HG02884 (cell line): ENCODE data around the gene USP38.
"Not testable (repeated sequence)": the region's sequence is repeated elsewhere in the genome, so short reads cannot be mapped to it uniquely, and the experiment has no call there.

Experiments
- ATAC-seq: cut with Tn5 transposase; IDR thresholded peaks from one replicate; pipeline ENCODE4 v1.9.1; 2021; ENCODE audit warnings: mild to moderate bottlenecking, moderate library complexity; ENCODE audit not compliant: unreplicated experiment

The USP38 gene

GRCh38 chr4:143212566-143212965 is 27.8 kb downstream of the USP38 start:
- ATAC-seq = no peak

GRCh38 chr4:143215873-143216272 is 31.2 kb downstream of the USP38 start:
- no peak for ATAC-seq

- ATAC-seq = no peak
Measured at GRCh38 chr4:143224255-143224654, 39.5 kb downstream of the USP38 start.

- no peak for ATAC-seq
Measured at GRCh38 chr4:143225167-143225566, 40.5 kb downstream of the USP38 start.

- ATAC-seq = no peak
Measured at GRCh38 chr4:143230683-143231082, 46.0 kb downstream of the USP38 start.

DNA sequence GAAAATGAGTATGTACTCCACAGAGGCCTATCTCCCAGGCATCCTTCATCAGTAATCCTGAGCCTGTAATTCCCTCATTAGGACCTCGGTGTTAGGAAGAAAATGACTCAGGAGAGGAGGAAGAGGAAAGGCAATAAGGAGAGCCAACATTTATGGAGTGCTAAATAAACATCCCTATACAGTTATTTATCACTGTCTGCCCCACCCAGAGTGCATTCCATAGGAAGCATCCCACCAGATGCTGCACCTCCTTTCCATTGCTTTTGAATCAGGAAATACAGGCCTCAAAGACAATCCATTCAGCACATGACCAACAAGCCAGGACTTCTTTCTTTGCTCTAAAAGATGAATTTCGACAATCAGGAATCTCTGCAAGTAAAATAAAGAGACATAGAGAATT is 47.6 kb downstream of the USP38 start:
- ATAC-seq = no peak

GRCh38 chr4:143234153-143234552 is 49.4 kb downstream of the USP38 start:
- ATAC-seq = no peak

- ATAC-seq = not testable (repeated sequence)
Measured at GRCh38 chr4:143237195-143237594, 52.5 kb downstream of the USP38 start.

GRCh38 chr4:143240939-143241679 is 56.4 kb downstream of the USP38 start:
- no peak for ATAC-seq

- no peak for ATAC-seq
Measured at GRCh38 chr4:143241892-143242291, 57.2 kb downstream of the USP38 start.

- ATAC-seq = no peak
Measured at GRCh38 chr4:143243041-143243440, 58.3 kb downstream of the USP38 start.

DNA sequence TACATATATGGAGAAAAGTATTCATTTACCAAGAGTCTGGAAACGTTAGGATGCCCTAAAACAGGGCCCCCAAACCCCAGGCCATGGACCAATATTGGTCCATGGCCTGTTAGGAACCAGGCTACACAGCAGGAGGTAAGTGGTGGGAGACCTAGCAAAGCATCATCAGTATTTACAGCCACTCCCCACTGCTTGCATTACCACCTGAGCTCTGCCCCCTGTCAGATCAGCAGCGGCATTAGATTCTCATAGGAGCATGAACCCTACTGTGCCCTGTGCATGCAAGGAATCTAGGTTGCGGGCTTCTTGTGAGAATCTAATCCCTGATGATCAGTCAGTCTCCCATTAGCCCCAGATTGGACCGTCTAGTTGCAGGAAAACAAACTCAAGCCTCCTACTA is 62.3 kb downstream of the USP38 start:
- ATAC-seq = no peak

- ATAC-seq = no peak
Measured at GRCh38 chr4:143247866-143248265, 63.1 kb downstream of the USP38 start.

- ATAC-seq = no peak
Measured at GRCh38 chr4:143248827-143249226, 64.1 kb downstream of the USP38 start.

GRCh38 chr4:143250617-143251016 is 65.9 kb downstream of the USP38 start:
- ATAC-seq = no peak

DNA sequence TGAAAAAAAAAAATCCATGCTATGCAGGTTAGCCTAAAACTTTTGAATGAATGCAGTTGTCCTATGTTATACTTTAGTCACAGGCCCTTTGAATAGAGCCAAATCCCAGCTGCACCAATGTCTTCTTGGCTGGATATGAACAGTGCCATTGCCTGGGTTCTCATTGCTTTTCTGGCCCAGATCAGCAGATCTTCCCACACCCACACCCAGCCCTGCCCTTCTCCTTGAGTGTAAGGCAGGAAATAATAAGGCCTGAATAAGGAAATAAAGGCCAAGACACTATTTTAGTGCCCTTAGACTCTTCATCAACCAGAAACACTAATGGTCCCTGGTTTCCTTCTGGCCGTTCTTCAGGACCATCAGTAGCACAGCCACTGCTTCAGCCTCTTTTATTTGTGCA is 66.6 kb downstream of the USP38 start:
- ATAC-seq = no peak

DNA sequence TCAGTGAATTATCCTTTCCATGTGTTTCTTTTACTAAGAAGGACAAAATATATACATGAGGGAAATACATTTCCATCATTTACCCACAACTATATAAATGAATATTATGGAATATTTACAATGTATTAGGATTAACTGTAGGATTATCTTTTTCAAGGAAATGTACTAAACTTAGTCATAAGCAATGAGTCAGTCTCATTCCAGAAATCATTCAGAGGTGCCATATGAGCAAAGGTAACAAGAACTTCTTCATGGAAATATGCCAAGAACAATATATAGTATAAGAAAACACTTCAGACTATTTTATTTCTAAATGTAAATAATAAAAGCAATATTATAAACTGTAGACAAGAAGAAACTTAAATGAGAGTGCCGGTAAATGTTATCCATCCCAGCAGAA is 67.1 kb downstream of the USP38 start:
- ATAC-seq = no peak

DNA sequence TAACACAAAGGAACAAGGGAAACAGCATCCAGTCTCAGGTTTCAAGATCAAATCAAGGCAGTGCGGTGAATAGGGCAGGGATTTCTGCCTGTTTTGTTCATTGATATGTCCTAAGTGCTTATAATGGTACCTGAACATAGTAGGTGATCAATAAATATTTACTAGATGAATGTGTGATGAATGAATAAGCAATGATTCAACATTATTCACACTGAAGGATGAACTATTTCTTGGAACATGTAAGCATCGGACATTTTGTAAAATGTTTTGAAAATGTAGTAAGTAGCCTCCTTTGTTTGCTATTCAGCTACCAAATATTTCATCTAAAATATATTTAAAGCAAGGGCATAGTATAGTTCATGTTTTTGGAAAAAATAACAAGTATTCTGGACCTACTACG is 67.8 kb downstream of the USP38 start:
- ATAC-seq = no peak

DNA sequence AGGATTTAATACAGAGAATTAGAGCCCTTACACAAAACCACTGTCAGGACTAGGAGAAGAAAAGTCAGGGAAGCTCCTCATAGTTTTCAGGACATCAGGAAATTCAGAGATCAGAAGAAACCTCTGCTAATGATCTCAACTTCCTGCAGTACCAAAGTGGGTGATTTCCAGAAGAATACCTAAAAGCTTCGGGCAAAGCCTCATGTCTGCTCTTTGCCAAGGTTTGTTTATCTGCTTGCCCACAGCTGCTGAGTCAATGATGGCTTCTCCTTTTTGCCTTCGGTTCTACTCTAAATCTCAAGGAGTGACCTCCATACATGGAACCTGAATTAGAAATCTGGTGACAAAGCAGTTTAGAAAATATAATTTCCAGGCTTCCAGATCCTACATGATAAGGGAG is 68.4 kb downstream of the USP38 start:
- ATAC-seq = no peak

DNA sequence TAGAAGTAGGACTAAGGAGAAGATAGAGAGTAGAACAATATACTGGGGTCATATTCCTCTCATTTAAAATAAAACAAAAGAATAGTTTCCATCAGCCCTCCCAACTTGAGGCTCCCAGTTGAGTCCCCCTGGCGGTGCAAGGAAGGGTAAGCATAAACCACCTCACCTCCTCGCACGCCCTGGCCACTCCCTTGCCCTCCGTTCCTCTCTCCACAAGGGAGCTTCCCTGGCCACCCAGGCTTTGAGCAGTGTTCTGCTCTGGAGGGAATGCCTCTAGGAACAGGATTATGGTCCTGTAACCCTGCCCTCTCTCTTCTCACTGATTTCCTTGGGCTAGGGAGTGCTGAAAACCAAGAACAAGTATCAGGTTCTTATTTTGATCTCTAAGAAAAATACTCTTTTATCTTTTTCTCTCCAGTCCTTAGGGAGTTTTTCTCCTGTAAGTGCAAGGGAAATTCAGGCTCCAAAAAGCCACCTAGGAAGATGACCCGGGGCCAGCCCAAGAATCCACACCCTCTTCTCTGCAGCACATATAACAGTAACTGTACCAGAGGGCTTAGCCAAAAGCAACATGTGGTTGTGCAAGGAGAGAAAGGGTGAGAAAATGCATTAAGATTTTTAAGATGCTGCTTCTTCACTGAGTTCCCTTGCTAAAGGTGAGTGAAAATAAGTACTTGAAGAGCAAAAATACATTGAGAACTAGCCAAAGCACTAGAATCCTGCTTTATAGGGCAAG is 69.9 kb downstream of the USP38 start:
- no peak for ATAC-seq

DNA sequence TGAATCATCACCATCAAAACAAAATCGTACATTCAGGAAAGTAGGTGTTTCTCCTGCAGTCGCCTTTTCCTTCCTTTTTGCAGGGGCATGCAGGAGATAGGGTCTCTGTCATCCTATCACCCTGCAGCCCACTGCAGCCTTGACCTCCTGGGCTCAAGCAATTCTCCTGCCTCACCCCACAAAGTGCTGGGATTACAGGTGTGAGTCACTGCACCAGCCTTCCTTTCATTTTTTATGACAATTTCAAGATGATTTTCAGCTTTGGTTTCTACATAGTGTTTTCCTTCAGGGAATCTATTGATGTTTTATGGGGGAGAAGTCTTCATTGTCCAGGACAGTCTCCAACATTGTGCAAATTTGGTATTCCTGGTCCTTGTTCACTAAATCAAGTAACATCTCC is 71.7 kb downstream of the USP38 start:
- no peak for ATAC-seq

DNA sequence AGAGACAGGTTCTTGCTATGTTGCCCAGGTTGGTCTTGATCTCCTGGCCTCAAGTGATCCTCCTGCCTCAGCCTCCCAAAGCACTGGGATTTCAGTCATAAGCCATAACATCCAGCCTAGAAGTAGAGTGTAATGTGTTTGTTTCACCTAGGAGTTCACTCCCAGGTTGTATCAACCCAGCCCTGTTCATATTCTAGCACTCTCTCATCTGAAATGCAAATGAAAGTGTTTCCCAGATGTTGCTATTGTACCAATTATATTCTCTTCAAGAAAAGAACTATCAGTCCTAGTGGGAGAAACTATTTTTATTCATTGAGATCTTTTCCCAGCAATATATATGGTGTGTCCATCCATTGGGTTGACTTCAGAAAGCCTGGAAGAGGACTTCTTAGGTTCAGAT is 72.6 kb downstream of the USP38 start:
- ATAC-seq = no peak

DNA sequence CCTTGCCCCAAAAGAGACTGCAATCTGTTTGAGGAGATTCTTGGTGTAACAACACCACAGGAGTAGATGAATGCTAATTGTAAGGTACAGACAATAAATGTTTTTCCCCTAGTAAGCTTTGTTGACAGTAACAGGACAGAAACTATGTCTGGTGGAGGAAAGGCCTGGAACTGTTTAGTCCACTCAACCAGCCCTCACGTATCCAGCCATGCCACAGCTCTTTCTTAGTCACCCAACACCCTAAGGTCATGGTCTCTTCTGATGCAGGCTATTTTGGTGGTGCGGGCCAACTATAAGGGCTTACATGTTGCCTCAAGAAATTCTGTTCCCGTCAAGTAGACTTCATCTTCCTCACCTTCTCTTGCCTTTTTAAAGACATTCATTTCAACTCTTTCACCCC is 76.0 kb downstream of the USP38 start:
- no peak for ATAC-seq
